ENCODE measurements around the gene TP73. TPM values are rescaled to one million over a fixed set of nuclear protein-coding genes. Genes with fewer than 3 reads are reported as not detected.

Gene TP73
- total RNA-seq, 4 donors from 2014 or later = 0.30 to 0.76 TPM; not detected in 2

- H3K9me3 ChIP-seq = no peaks in the 10 kb centered on the region
- DNase-seq = no peak
- H3K4me1 ChIP-seq = no peaks in the 10 kb centered on the region
- H3K36me3 ChIP-seq = no peaks in the 10 kb centered on the region
- TF ChIP-seq CTCF (IDR thresholded peaks at IDR 0.05) (no peak), POLR2A (IDR thresholded peaks at IDR 0.05) (no peak)
- H3K27me3 ChIP-seq = no peaks in the 10 kb centered on the region
- no peak overlapping the region for H3K27ac ChIP-seq
- no peak overlapping the region for H3K4me3 ChIP-seq
- intact Hi-C loops (cut with DNase I; ENCODE audit: low total_unique reads) = no loop called here
These were observed 41.0 kb downstream of the TP73 start for GRCh38 chr1:3693321-3693720.

- TF ChIP-seq POLR2A (IDR thresholded peaks at IDR 0.05) (no peak), CTCF (IDR thresholded peaks at IDR 0.05) (peak; percentile 11 to 45 (median 25))
- Histone ChIP-seq H3K4me3 (no peak overlapping the region), H3K36me3 (no peaks in the 10 kb centered on the region), H3K27ac (no peak overlapping the region), H3K27me3 (no peaks in the 10 kb centered on the region), H3K9me3 (no peaks in the 10 kb centered on the region), H3K4me1 (no peaks in the 10 kb centered on the region)
- intact Hi-C loops (cut with DNase I; ENCODE audit: low total_unique reads) = no loop called here
- no peak for DNase-seq
These were observed 43.3 kb downstream of the TP73 start for GRCh38 chr1:3695326-3696217.

- no peaks in the 10 kb centered on the region for H3K27me3 ChIP-seq
- no peaks in the 10 kb centered on the region for H3K9me3 ChIP-seq
- no peaks in the 10 kb centered on the region for H3K36me3 ChIP-seq
- TF ChIP-seq CTCF (IDR thresholded peaks at IDR 0.05) (no peak), POLR2A (IDR thresholded peaks at IDR 0.05) (no peak)
- H3K4me1 ChIP-seq = no peaks in the 10 kb centered on the region
- intact Hi-C loops (cut with DNase I; ENCODE audit: low total_unique reads) = no loop called here
- DNase-seq = no peak
- no peak overlapping the region for H3K4me3 ChIP-seq
- H3K27ac ChIP-seq = no peak overlapping the region
These were observed 44.4 kb downstream of the TP73 start for GRCh38 chr1:3696689-3697088.

- TF ChIP-seq CTCF (IDR thresholded peaks at IDR 0.05) (no peak), POLR2A (IDR thresholded peaks at IDR 0.05) (no peak)
- Histone ChIP-seq H3K9me3 (no peaks in the 10 kb centered on the region), H3K27ac (no peak overlapping the region), H3K36me3 (no peaks in the 10 kb centered on the region), H3K27me3 (no peaks in the 10 kb centered on the region), H3K4me3 (no peak overlapping the region), H3K4me1 (no peaks in the 10 kb centered on the region)
- intact Hi-C loops (cut with DNase I; ENCODE audit: low total_unique reads) = no loop called here
- no peak for DNase-seq
These were observed 44.8 kb downstream of the TP73 start for GRCh38 chr1:3697104-3697503.

GRCh38 chr1:3697810-3698209 lies 45.5 kb downstream of the TP73 start:
- Histone ChIP-seq H3K36me3 (no peaks in the 10 kb centered on the region), H3K9me3 (no peaks in the 10 kb centered on the region), H3K27me3 (no peaks in the 10 kb centered on the region), H3K27ac (no peak overlapping the region), H3K4me3 (no peak overlapping the region), H3K4me1 (no peaks in the 10 kb centered on the region)
- DNase-seq = no peak
- intact Hi-C loops (cut with DNase I; ENCODE audit: low total_unique reads) = no loop called here
- TF ChIP-seq CTCF (IDR thresholded peaks at IDR 0.05) = no peak
- TF ChIP-seq POLR2A (IDR thresholded peaks at IDR 0.05) = no peak
